HEK293T (cell line): ENCODE data around the gene PRSS27.

Experiments used
- BHLHE40 ChIP-seq: fragments of 450-650 bp; IDR thresholded peaks from 2 replicates; pipeline ENCODE4 v1.6.1; 2016; ENCODE audit warnings: mild to moderate bottlenecking, moderate library complexity, borderline replicate concordance
- NFRKB ChIP-seq: fragments of 450-650 bp; IDR thresholded peaks from 2 replicates; pipeline ENCODE4 v1.6.1; 2016; ENCODE audit warnings: mild to moderate bottlenecking, moderate library complexity
- SP1 ChIP-seq: fragments of 450-650 bp; IDR thresholded peaks from 2 replicates; pipeline ENCODE4 v1.6.1; 2017

- TF ChIP-seq NFRKB = no peak
- no peak for TF ChIP-seq BHLHE40
- TF ChIP-seq SP1 = no peak
Observed at GRCh38 chr16:2692251-2692947, 27.6 kb downstream of the PRSS27 start.
